HG03521 (cell line): ENCODE measurements around the gene GRAMD1C.

Source experiments
- ATAC-seq: cut with Tn5 transposase; IDR thresholded peaks from one replicate; pipeline ENCODE4 v1.9.1; 2021; ENCODE audit warnings: mild to moderate bottlenecking, moderate library complexity; ENCODE audit not compliant: unreplicated experiment

The GRAMD1C gene

DNA sequence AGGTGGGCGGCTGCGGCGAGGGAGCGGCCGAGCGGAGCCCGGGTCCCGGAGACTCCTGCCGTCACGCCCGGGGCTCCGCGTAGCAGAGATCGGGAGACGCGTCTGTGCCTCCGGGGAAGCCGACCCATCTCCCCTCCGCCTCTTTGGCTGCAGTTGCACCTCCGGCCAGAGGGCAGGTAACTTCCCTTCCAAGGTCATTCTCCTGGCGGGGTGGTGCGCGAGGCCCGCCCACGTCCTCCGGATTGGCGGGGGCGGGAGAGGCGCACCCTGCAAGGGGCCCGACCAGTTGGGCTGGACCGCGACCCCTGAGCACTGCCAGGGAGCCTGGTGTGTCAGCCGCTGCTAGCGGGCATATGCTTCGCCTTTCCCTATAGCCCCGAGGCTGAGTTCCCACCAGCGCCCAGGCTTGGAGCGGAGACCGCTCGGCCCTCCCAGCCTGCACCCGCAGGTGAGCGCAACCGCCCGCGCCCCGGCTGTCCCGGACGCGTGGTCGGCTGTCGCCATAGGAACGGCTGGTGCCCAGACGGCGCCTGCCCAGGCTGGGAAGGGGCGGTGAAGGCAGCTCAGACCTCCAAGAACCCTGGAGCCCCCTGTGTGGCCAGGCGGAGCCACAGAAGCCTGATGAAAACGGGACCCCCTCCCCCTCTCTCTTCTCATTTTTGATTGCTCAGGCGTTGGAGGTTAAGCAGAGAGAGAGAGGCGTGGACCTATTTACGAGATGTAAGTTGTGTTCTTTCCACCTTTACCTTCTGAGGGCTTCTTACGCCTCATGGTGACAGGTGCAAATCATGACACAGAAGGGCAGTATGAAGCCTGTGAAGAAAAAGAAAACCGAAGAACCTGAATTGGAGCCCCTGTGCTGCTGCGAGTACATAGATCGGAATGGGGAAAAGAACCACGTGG lies 109.7 kb downstream of the GRAMD1C start:
- ATAC-seq, result peak; percentile 44

DNA sequence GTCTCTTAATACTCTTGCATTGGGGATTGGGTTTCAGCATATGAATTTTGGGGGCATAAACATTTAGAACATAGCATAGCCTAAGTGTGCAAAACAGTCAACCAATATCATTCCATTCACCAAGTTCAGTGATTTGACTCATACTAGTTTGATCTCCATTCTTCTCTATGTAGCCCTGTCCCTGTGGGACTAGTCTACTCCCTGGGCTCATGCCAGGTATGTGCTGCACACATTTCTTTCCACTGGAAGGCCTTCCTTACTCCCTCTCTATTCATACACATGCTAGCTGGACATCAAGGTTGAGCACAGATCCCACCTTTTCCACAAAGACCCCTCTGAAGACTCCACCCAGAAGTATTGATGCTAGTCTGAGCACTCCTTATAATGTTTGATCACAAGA lies 114.3 kb downstream of the GRAMD1C start:
- ATAC-seq, result no peak

DNA sequence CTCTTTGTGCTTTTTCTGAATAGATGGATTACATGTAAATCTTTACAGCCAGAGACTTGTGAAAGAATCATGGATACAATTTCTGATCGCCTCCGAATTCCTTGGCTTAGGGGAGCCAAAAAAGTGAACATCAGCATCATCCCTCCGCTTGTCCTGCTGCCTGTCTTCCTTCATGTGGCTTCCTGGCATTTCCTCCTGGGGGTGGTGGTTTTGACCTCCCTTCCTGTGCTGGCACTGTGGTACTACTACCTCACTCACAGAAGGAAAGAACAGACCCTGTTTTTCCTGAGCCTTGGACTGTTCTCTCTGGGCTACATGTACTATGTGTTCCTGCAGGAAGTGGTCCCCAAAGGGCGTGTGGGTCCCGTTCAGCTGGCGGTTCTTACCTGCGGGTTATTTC lies 115.1 kb downstream of the GRAMD1C start:
- no peak for ATAC-seq

DNA sequence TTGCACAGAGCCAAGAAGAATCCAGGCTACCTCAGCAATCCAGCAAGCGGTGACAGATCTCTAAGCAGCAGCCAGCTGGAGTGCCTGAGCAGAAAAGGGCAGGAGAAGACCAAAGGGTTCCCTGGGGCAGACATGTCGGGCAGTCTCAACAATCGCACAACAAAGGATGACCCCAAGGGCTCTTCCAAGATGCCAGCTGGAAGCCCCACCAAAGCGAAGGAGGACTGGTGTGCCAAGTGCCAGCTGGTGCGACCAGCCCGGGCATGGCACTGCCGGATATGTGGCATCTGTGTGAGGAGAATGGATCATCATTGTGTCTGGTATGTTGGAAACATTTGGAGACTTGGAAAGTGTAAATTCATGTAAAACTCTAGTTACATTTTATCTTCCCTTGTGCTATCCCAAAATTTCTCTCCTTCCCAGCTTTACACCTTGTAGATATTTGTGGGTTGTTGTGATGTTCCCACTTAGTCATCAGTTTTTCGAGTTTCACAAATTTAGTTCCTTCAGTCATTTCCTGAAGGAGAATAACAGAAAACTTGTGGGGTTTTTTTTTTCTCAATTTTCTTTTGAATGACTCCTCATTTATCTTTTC lies 115.6 kb downstream of the GRAMD1C start:
- ATAC-seq, result no peak

DNA sequence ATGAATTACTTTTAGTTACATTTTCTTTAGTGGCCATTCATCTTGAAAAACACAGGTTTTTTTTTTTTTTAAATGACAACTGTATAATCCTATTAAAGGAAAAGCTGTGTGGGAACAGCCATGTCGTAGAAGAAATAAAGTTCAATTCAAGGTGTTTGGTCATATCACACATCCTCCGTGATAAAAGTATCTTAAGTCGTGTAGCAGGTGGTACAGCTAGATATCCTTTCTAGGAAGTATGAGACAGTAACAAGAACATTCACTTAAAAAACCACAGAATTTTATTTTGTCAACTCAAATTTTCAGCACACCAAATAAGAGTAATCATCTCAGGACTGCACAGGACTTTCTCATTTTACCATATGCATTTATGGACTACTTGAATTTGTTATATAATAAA lies 125.3 kb downstream of the GRAMD1C start:
- ATAC-seq, result no peak

DNA sequence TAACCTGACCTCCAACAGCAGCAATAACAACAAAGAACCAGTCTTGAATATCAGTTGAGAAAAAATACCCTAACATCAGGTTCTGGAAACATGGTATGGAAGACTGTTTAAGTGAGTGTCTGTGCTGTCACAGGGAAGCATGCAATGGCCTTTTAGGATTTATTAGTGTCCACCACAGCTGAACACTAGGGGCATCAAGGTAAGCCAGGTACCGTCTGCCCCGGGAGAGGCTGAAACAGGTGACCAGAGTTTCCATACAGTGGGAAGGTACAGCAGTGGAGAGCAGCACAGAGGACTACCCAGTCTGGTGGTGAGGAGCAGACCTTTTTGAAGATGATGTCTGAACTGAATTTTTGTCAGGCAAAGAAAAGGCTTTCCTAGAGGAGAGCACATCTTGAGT lies 127.6 kb downstream of the GRAMD1C start:
- no peak for ATAC-seq

DNA sequence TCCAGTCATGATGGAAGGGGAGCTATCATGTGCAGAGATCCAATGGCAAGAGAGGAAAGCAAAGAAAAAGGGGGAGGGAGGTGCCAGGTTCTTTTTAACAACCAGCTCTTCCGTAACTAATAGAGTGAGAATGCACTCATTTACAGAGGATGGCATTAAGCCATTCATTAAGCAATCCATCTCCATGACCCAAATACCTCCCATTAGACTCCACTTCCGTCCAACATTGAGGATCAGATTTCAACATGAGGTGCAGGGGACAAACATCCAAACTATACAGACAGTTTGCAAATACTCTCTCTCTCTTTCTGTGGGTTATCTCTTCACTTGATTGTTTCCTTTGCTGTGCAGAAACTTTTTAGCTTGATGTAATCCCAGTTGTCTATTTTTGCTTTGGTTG lies 130.4 kb downstream of the GRAMD1C start:
- ATAC-seq, result no peak

DNA sequence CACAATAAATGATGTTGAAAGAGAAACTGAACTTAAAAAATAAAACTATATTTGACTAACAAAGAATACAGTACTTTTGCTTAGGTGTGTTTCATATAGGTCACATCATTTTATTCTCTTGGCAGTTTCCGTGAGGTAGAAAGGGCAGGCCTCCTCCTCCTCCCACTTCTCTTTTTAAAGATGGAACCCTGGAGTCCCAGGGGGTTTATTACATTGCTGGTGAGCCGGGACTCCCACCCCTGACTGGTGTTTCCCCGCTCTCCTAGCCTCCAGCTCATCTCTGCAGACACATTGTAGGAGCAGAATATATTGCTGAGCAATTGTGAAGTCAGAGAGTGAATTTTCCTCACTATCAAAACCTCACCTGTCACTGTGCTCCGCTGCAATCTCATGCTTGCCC lies 139.2 kb downstream of the GRAMD1C start:
- ATAC-seq, result no peak

DNA sequence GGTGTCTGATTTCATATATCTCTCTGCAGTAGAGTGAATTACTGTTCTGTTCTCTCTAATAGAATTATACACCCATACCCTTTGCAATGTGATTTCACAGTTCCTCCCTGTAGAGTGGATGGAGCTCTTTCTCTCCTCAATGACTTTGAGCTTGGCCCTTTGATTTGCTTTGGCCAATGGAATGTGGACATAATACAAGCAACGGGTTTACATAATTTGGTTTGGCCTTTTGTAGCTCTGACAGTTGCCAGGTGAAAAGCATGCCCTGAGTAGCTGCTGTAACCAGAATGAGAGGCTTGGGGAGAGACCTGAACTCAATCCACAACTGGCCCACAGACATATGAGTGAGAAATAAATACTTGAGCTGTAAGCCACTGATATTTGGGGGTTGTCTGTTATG lies 141.3 kb downstream of the GRAMD1C start:
- ATAC-seq, result no peak

DNA sequence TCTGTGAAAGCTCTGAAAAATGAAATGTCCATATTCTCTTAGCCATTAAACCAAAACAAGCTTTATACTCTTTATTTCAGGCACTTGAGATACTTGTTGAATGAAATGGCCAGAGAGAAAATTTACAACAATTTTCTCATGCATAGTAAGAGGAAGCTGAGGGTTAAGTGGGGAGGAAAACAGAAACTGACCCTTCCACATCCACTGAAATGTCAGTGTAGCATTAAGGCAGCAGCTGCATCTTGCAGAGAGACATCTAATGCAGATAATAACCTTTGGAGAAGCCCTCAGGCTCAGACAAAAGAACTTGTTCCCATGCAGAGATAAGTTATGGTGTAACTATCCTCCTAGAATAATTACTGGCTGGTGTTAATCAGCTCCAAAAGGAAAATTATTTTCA lies 143.2 kb downstream of the GRAMD1C start:
- no peak for ATAC-seq

DNA sequence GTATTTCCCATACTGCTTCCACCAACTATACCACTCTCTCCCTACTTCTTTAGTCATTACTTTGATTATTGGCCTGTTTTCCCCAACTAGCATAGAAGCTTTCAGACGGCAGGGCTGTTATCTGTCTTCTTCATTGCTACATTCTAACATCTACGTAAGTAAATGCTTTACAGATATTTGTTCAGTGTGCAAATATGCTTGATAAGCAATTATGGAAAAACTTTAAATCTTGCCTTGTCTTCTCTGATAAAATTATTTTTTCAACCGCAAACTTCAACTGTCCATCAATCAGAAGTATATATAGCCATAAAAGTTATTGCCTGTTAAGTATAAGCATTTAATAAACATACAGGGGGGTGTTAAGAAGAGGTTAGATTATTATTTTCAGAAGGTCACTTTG lies 145.0 kb downstream of the GRAMD1C start:
- ATAC-seq, result no peak

DNA sequence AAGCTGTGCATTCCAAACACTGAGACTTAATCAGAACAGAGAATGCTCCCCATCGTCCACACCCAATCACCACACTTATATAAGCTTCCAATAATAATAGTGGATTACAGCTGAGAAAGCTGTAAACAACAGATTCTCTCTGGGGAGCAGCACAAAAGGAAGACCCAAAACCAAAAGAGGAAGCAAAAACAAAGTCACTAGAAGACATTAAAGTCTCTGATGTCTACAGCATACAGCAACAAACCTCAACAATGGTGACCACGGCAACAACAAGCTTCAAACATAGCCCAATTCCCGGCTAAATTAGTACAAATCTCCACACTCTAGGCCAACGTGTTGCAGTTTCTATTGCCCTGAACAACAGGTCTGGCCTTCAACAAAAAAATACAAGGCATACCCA lies 147.0 kb downstream of the GRAMD1C start:
- ATAC-seq, result peak; percentile 82
